ENCODE results near the gene KRT4.

DNA sequence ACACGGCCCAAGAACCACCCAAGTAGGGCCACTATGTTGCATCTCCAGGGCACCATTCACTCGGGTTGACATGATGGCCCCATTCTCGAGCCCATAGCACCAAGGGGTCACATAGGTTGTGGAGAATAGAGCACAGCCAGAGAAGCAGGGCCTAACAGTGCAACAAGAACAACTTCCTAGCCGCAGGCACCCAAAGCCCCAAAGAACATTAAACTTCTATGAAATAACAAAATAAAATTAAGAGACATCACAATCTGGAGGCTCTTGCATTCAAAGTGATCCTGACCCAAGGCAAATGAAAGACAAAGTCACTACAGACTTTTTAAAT, 1.9 kb downstream of the KRT4 start:
- TF ChIP-seq POLR2AphosphoS5 (IDR thresholded peaks at IDR 0.05; ENCODE audit: low read depth, low read length), result no peak
- TF ChIP-seq POLR2A (IDR thresholded peaks at IDR 0.05; ENCODE audit: low read depth, low read length), result no peak
- TF ChIP-seq TAF1 (IDR thresholded peaks at IDR 0.05; ENCODE audit: borderline replicate concordance, low read depth, low read length), result no peak

All from GM12892 (cell line).